Fibroblast of skin of right biceps (primary cell): ENCODE results near the gene ROBO1.
A peak's percentile ranks its signal among the peaks of the same experiment; 100 is the strongest.
"Not testable (repeated sequence)": the region's sequence is repeated elsewhere in the genome, so short reads cannot be mapped to it uniquely, and the experiment has no call there.

ENCODE experiments used
- DNase-seq: peaks from one replicate; pipeline ENCODE4 v3.0.0-alpha.2; 2013

ROBO1 gene

DNA sequence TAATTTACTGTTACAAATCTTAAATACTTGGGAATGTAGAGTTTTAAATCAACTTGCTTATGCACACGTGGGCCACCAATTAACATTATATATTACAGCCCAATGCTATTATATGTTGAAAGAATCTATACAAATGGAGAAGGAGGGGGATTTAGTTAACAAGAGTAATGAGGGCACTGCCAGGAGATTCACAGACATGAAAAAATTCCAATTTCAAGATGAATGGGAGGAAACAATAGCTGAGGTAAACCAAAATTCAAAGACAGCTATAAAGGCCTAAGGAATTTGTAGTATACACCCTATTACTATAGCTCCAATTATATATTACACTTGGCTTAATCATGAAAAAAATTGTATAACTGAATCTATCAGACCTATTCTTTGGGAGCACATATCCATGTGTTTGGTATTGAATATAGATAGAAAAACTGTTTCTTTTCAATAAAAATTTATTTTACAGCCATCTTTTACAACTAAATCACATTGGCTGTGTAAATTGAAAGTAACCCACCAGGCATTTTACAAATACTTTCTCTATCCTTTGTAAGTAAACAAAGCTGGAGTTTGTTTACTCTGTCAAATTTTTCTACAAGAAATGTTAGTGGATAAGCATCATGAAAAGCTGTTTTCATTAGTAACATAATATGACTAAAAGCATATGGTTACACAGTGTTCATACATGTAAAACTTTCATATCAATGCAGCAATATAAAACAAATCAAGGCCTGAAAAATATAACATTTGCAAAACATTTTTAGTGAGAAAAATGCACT, 1045.8 kb downstream of the ROBO1 start:
- no peak for DNase-seq

GRCh38 chr3:78718707-78719106, 1049.1 kb downstream of the ROBO1 start:
- no peak for DNase-seq

DNA sequence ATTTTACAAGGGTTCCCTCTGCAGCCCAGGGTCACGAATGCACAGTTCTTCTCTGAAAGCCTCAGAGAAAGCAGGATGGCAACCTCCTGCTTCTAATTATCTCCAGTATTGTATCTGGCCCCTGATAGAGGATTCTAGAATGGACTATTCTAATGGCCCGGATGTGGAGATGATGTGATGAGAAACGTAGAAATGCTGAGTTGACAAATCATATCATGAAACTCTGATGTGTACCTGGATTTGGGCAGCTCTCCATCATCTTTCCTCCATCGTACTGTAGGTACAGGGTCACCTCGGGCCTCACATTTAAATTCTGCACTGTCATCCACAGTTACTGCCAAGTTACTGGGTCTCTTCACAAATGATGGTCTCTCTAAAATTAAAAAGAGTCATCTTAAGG, 1050.8 kb downstream of the ROBO1 start:
- DNase-seq, result no peak

DNA sequence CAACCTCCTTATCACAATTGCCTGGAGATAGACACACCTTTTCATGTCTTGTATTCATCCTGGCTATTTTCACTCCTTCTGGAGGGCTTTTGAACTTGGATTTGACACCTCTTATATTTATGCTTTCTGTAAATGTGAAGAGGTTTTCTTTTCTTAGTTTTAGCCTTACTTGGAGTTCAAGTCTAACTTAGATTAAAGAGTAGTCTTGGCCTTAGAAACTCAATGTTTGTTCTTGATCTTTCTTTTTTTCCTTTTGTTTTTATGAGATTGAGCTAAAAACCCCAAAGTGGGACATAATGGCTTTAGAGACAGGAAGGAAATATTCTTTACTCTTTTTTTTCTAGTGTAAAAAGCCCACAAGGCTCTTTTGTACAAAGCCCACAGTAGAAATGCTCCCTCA, 1054.9 kb downstream of the ROBO1 start:
- DNase-seq, result no peak

GRCh38 chr3:78712270-78712669, 1055.5 kb downstream of the ROBO1 start:
- no peak for DNase-seq

DNA sequence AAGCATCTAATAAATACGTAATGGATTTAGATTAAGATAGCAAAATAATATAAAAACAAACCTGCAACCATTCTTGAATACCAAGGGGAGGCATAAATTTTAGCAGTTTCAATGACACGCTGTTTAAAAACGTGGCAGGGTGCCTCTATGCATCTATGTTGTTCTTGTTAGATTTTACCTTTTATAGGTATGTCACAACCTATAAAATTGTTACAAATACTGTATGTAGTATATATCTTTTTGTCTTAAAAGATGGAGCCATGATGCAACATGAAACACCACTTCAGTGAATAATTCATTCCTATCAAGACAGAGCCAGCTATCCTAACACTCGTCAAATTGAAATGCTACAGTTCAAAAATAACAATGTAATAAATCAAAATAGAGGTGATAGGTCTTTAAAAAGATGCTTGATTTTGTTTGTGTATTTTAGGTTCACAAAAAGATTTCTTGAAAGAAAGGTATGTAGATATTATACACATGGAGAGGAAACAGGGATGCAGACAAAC, 1059.2 kb downstream of the ROBO1 start:
- no peak for DNase-seq

- no peak for DNase-seq
These were observed 1060.2 kb downstream of the ROBO1 start for GRCh38 chr3:78707609-78708008.

GRCh38 chr3:78706906-78707523, 1060.8 kb downstream of the ROBO1 start:
- DNase-seq, result no peak

GRCh38 chr3:78703944-78704343, 1063.9 kb downstream of the ROBO1 start:
- DNase-seq, result peak; percentile 7

- DNase-seq, result no peak
These were observed 1066.3 kb downstream of the ROBO1 start for GRCh38 chr3:78701537-78701936.

GRCh38 chr3:78698431-78698830, 1069.4 kb downstream of the ROBO1 start:
- DNase-seq, result no peak

- DNase-seq, result no peak
These were observed 1070.4 kb downstream of the ROBO1 start for GRCh38 chr3:78697426-78697825.

DNA sequence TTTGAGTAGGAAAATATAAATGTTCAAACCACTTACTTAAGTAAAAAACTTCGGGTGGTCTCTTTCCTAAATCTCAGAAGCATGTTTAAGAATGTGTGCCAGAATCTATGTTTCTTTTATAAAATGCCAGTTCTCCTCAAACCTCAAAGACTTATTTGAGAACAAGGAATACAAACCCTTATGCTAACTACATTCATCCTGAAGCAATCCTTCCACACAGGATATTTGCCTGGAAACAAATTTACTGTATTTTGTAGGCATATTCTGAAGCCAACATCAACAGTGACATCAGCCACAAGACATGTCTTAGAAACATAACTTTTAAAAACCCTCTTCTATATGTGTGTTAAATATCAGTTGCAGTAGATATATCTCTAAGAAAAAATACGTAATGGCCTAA, 1077.0 kb downstream of the ROBO1 start:
- peak; percentile 46 for DNase-seq

GRCh38 chr3:78689378-78689777, 1078.4 kb downstream of the ROBO1 start:
- DNase-seq, result no peak

DNA sequence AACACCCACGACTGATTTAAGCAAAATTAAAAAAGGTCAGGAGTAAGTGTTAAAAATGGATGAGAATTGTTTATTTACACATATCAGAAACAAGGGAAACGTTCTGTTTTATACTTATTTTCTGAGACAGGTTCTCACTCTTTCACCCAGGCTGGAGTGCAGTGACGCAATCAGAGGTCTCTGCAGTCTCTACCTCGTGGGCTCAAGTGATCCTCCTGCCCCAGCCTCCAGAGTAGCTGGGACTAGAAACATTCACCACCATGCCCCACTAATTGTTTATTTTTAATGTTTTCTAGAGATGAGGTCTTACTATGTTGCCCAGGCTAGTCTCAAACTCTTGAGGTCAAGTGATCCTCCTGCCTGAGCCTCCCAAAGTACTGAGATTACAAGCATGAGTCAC, 1080.3 kb downstream of the ROBO1 start:
- DNase-seq, result no peak

- DNase-seq, result no peak
These were observed 1084.5 kb downstream of the ROBO1 start for GRCh38 chr3:78683284-78683683.

- DNase-seq, result not testable (repeated sequence)
These were observed 1092.5 kb downstream of the ROBO1 start for GRCh38 chr3:78675119-78675805.

- no peak for DNase-seq
These were observed 1097.1 kb downstream of the ROBO1 start for GRCh38 chr3:78670746-78671145.

- no peak for DNase-seq
These were observed 1097.7 kb downstream of the ROBO1 start for GRCh38 chr3:78670094-78670493.

DNA sequence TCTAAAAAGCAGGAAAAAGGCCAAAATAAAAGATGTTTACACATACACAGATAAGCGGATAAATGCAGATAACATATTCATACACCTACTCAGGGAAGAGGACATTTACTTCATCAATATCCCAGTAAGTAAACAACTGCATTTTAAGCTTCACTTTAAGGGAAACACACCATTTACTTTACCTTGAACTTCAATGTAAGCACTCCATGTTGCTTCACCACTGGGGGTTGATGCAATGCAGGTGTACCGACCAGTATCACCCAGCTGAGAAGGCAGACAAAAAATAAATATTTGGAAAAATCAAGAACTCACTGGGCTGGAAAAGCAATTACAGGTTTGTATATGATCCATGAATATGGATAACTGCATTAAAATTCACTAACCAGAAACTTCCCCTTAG, 1099.5 kb downstream of the ROBO1 start:
- DNase-seq, result no peak

- peak; percentile 69 for DNase-seq
These were observed 1101.4 kb downstream of the ROBO1 start for GRCh38 chr3:78666470-78666800.

DNA sequence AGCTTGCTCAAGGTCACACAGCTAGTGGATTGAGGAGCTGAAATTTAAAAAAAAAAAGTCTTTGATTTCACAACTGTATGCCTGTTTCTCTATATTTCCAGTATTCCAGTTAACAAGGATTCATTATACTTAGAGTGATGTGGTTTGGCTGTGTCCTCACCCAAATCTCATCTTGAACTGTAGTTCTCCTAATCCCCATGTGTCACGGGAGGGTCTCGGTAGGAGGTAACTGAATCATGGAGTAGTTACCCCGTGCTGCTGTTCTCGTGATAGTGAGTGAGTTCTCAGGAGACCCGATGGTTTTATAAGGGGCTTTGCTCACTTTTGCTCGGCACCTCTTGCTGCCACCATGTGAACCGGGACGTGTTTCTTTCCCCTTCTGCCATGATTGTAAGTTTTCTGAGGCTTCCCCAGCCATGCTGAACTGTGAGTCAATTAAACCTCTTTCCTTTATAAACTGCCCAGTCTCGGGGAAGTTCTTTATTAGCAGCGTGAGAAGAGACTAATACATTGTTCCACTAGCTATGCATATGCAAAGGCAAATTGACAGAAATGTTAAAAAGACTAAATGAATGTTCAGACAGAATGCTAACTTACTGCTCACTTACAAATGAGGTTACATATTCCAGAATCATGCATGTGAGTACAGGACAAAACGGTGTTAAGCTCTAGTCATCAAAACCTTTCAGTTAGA, 1101.9 kb downstream of the ROBO1 start:
- peak; percentile 2 for DNase-seq

- no peak for DNase-seq
These were observed 1102.7 kb downstream of the ROBO1 start for GRCh38 chr3:78665101-78665500.
